GM18909 (cell line): ENCODE measurements around the gene GOLGA6L7.
"Not testable (repeated sequence)": the region's sequence is repeated elsewhere in the genome, so short reads cannot be mapped to it uniquely, and the experiment has no call there.

Experiments used
- ATAC-seq: cut with Tn5 transposase; IDR thresholded peaks from one replicate; pipeline ENCODE4 v1.9.1; 2021; ENCODE audit warnings: mild to moderate bottlenecking; ENCODE audit not compliant: unreplicated experiment, poor library complexity

GOLGA6L7 gene

DNA sequence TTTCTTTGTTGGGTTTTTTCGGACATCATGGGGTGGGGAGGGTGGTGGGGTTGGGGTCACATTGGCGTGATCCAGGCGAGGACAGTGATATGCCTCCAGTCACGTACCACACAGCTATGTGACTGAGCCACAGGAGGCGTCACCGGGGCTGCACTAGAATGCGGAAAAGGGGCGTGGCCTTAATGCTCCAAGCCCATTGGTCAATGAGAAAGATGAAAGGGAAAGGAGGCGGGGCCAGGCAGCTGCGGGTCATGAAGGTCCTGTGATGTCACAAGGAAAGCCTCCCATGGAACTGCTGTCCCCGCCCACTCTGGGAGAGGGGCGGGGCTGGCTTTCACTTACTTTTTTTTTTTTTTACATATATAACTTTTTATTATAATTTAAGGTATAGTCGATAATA is at the start of gene GOLGA6L7:
TSS of gene GOLGA6L7 (minus strand) at position 124 of the 400 bp plus-strand sequence. CDS start at position 29, 95 bp downstream.
- not testable (repeated sequence) for ATAC-seq

GRCh38 chr15:28897861-28898585 is 49.6 kb upstream of the GOLGA6L7 start:
- ATAC-seq = no peak

DNA sequence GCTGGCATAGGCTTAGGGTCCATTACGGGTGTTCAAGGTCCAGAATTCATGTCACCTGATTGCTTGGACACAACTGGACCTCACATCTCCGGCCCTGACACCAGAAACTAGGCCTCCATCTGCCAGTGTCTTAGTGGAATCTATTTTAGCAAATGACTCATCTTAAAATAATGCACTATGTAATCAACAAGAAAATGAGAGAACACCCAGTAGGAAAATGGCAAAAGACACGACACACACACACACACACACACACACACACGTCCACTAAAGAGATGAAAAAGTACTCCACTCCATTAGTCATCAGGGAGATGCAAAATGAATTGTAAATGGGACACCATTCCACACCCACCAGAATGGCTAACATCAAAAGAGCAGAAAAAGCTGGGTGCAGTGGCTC is 48.5 kb upstream of the GOLGA6L7 start:
- ATAC-seq = no peak

- no peak for ATAC-seq
These were observed 47.1 kb upstream of the GOLGA6L7 start for GRCh38 chr15:28895566-28895965.

DNA sequence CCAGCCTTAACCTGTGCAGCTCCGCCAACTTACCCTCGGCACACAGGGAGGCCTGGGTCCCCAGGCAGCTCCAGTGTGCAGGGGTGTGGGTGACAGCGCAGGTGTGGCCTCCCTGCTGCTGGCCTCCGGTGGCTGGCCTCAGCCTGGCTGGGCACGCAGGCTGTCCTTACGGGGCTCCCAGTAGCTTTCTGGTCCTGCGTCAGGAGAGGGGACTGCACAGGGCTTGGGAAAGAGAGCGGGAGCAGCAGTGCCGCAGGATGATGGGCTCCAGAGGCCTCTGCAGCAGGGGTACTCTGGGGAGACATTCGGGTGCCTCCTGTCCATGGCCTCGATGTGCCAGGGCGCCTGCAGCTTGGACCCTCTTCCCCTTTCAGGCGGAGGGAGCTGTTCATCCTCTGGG is 46.7 kb upstream of the GOLGA6L7 start:
- ATAC-seq = no peak

GRCh38 chr15:28894631-28895030 is 46.2 kb upstream of the GOLGA6L7 start:
- no peak for ATAC-seq

GRCh38 chr15:28892789-28893610 is 44.6 kb upstream of the GOLGA6L7 start:
- no peak for ATAC-seq

DNA sequence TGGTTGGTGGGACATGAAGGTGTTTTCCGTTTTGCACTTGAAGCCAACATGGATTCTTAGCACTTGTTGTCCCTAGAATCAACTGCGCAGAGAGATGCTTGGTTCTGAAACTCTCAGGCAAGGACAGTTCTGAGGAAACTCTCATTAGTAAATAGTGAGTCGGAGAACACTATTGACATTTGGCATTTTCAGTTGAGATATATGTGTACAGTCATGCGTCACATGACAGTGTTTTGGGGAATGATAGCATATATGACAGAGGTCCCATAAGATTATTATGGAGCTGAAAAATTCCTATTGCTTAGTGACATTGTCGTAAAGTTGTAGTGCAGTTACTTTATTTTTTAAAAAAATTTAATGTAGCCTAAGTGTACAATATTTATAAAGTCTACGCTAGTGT is 43.1 kb upstream of the GOLGA6L7 start:
- ATAC-seq = no peak

DNA sequence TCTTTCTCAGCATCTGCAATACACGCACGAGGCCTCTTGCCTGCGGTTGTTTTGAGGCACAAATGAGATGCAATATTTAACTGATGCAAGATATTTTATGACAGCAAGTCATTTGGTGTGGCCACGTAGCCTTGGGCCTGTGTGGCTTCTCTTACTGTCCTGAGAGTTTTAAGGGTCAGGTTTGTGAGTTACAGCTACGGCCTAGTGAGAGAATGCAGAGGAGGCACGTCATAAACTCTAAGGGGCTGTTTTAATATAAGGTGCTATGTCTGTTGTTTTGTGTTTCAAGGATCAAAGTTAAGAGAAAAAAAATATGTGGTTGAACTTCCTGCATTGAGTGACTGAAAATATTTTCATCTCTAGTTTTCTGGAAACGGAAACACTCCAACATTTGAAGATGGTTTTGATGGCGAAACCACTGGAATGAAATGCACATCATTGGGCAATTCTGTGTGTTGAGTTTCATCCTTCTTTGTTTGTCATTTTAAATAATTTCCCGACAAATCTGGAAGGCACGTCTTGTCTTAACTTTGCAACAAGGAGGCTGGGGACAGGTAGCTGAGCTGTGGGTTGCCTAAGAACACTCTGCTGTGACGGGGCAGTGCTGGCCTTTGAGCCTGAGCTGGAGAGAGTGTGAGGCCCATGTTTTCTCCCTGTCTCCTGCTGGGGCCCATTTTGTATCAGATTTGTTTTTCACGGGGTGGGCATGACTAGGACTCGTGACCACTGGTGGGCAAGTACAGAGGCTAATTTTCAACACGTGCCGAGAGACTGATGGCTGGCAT is 42.5 kb upstream of the GOLGA6L7 start:
- no peak for ATAC-seq

GRCh38 chr15:28890291-28890690 is 41.8 kb upstream of the GOLGA6L7 start:
- ATAC-seq = not testable (repeated sequence)

DNA sequence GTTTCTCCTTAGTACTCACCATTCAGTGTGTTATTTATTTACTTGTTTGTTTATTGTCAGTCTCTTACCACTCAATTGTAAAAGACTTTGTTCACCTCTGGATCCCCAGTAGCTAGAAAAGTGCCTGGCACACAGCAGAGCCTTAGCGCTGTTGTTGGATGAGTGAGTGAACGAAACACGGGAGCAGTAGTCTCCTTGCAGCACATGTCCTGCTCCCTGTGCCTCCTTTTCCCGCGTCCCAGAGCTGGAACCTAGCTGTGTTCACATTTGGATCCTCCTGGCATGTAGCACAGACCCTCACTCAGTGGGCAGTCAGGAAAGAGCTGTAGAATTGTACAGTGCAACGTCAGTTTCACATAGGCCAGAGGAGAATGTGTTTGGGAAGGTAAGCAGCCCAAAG is 41.4 kb upstream of the GOLGA6L7 start:
- ATAC-seq = not testable (repeated sequence)

GRCh38 chr15:28889346-28889745 is 40.9 kb upstream of the GOLGA6L7 start:
- no peak for ATAC-seq

GRCh38 chr15:28888900-28889299 is 40.5 kb upstream of the GOLGA6L7 start:
- no peak for ATAC-seq

- no peak for ATAC-seq
These were observed 40.0 kb upstream of the GOLGA6L7 start for GRCh38 chr15:28888302-28888894.

DNA sequence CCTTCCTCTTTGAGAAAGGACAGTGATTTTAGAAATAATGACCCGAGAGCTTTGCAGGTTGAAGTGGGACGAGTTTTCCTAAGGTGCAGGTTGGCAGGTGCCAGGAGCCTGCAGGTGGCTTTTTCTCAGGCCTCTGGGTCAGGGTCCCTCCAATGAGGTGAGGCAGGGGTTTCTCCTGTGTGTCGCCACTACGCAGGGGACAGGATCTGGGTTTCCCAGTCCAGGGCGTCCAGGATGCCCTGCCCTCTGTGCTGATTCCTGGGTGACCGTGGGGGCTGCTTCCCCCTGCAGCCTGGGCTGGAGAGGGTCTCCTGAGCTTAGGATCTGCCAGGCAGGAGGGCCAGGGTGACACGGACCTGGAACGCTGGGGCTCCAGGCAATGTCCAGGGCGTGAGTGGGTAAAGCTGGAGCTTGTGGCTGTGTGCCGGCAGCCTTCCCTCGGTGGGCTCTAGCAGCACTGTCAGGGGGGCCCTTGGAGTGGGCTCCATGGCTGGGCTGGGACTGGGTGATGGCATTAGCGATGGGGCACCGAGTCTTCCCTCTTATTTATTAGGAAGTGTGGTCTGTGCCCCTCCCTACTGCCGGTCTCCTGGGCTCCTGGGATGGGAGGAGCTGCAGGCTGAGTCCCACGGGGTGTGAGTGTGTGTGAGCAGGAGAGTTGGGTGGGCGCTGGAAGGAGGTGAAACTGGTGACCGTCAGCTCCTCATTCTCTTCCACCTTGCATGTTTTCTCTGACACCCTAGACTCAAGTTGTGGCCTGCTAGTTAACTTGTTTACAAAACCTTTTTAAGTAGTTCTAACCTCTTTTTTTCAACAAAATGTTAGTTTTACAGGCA is 39.1 kb upstream of the GOLGA6L7 start:
- no peak for ATAC-seq

DNA sequence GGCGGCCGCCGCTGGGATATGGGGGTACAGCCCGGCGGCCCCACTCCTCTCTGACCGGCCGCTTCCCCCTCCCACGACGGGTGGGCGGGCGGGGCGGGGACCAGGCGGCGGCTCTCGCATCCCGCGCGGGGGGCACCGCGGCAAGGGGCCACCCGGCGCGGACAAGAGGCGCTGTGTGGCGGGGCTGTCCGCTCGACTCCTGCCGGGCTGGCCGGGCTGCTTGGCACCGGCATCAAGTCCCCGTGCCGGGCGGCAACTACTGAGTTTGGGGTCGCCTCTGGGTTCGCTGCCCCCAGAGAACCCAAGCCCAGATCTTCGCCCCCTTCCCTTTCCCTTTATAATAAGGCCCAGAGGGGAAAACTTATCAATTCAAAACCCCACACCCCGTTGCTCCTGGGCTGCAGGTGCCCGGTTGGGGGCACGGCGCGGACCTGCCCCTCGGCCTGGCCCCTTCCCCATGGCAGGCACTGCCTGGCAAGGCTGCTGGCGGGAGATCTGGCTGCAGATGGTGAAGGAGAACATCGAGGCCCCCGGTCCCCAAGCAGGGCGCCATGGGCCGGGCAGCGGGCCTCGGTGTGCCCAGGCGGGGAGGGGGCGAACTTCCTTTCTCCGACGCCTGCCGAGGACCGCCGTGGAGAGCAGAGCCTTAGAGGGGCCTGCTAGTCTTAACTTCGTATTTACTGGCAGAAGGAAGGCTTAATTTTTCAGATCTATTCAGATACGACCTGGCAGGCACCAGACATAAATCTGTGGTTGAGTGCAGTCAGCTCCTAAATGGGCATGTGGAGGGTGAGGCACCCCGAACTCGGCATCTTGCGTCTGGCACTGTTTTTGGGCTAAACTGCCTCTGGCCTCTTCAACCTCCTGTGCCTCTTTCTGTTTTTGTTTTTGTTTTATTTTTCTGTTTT is 38.2 kb upstream of the GOLGA6L7 start:
- ATAC-seq = no peak

DNA sequence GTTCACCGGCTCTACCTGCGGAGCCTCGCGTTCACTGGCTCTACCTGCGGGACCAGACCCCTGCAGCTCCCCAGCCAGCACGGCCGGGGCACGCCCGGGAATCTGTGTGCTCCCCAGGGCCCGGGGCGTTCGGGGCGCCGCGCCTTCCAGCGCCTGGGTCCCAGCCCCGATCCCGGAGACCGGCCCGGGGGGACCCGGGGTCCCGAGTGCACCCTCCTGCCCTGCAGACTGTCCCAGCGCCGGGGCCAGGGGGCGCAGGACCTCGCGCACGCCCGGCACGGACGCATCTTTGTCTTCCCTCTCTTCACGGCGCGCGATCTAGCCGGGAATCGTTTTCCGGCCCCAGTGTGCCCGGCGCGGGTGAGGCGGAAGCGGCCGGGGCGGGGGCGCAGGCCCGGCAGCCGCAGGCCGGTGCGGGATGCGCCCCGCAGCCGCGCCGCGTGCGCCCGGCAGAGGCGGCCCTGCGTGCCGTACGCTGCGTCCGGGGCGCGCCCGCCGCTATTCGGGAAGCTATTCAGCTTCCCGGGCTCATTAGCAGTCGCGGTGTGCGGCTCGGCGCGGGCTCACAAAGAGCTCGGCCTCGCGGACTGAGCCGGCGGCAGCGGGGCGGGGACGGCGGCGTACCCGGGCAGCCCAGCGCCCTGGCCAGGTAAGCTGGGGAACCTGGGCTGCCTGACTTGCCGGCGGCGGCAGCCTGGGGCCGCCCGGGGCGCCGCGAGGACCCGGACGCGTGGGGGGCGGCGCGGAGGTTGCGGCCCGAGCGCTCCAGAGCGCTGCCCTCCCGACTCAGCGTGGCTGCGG is 37.4 kb upstream of the GOLGA6L7 start, which contains the start of gene APBA2:
TSS of gene APBA2 (plus strand) at position 345 of the 801 bp plus-strand sequence. CDS start 167,911 bp downstream, outside the sequence.
- ATAC-seq = no peak
